GM19328 (cell line): Measurements from ENCODE around the gene ZNF341.

Experiments
- ATAC-seq: cut with Tn5 transposase; IDR thresholded peaks from one replicate; pipeline ENCODE4 v1.9.1; 2021; ENCODE audit warnings: mild to moderate bottlenecking, moderate library complexity; ENCODE audit not compliant: unreplicated experiment

ZNF341 gene

DNA sequence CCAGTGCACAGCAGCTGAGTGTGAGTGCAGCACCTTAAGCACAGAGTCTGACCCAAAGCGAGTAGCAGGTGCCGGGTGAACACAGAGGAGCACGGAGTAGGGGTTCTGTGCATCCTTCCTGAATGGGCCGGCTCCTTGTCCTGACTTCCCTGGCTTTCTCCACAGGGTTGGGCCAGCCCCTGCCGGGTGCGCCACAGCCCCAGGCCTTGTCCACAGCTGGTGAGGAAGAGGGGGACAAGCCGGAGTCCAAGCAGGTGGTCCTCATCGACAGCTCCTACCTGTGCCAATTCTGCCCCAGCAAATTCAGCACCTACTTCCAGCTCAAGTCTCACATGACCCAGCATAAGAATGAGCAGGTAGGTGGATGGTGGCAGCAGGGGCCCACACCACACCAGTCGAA, 34.9 kb downstream of the ZNF341 start:
- ATAC-seq: no peak

DNA sequence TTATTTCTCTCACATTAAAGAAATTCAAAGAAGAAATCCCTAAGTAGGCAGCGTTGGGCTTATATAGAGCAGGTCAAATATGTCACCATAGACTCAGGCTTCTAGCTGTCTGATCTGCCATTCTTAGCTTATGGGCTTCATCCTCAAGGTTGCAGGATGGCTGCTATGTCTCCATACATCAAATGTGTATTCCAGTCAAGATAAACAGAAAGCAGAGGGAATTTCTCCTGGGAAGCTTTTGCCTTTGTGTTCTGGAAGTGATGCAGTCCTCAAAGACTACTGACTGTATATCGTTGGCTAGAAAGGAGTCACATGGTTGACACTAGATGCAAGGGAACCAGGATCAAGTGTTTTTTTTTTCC, 36.0 kb downstream of the ZNF341 start:
- no peak for ATAC-seq

DNA sequence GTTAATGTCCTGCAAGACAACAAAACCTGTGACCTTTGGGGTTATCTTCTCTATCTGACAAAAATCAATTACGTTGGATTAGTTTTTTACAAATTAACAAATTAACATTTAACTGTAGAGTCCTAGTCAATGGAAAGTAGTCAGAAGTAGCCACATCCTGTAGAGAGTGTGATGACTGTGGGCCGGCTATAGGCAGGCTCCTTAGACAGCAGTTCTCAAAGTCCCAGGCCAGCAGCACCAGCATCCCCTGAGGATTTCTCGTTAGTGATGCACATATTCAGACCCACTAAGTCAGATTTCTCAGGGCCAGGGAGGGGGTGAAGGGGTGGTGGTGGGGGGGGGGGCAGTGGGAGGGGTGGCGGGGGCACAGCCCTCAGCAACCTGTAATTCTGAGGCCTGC, 37.2 kb downstream of the ZNF341 start:
- no peak for ATAC-seq

DNA sequence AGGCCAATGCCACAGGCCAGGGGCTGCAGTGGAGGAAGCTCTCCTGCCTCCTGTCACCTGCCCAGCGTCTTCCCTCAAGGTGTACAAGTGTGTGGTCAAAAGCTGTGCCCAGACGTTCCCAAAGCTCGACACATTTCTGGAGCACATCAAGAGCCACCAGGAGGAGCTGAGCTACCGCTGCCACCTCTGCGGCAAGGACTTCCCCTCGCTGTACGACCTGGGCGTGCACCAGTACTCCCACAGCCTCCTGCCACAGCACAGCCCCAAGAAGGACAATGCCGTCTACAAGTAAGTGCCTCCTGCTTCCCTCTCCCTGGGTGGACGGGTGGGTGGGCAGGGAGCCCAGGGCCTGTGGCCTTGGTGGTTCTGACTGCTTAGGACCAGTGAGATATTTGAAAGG, 38.2 kb downstream of the ZNF341 start:
- no peak for ATAC-seq

DNA sequence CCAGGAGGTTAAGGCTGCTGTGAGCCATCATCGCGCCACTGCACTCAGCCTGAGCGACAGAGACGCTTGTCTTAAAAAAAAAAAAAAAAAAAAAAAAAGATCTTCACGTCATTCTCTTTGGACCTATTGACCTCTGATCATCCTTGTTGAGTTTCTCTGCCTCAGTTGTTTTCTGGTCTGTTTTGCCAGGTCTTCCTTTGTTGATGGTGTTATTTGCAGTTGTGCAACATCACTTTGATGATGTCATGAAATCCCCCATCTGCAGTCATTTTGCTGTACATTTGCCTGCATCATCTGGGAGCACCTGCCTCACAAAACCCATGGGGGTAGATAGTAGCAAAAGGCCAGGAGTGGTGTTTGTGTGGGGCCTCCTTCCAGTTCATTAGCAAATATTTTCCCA, 40.1 kb downstream of the ZNF341 start:
- no peak for ATAC-seq

DNA sequence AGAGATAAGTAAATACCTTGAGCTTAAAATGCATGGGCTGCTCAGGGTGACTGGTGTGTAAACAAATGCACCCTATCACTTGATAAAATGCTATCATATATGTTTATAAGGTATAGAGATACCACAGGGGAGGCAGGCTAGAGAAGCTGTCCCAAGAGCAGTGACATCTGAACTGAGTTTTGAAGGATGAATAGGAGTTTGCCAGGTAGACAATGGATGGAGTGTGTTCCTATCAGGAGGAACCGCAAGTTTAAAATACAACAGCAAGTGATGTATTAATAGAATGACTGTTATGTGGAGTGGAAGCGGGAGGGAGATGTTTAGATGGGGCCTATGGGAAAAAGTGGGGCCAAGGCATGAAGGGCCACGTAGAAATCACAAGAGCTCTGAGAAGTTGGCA, 40.6 kb downstream of the ZNF341 start:
- ATAC-seq: no peak

DNA sequence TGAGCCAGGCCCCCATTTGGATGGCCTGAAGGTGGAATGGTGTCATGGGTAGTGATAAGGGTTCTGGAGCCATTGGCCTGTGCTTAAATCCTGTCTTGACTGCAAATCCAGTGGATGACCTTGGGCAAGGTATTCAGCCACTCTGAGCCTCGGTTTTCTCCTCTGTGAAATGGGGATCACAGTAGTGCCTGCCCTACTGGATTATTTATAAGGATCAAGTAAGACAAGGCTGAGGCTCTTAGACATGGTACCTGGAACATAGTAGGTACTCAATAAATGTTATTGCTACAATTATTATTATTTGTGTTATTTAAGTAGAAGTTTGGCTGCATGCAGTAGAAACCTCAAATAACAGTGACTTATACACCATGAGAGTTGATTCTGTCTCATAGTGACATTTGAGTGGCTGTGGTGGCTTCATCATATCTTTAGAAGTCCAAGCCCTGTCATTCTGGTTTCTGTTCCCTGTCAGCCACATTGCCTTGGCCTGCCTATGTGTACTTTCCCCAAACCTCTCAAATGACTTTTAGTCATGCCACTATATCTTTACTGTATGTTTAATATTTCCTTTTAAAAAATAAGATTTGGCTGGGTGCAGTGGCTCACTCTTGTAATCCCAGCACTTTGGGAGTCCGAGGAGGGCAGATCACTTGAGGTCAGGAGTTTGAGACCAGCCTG, 41.8 kb downstream of the ZNF341 start:
- no peak for ATAC-seq

DNA sequence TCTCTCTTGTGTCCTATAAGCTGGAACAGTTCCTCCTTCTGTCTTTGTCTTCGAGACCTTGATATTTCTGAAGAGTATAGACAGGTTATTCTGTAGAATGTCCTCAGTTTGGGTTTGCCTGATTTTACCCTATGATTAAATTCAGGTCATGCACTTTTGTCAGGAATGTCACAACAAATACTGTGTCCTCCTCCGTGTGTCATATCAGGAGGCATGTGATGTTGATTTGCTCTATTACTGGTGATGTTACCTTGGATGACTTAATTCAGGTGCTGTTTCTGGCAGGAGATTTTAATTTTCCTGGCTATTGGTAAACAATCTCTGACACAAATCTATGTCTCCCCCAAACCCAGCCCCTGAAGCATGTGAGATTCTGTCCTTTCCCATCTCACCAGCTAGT, 46.0 kb downstream of the ZNF341 start:
- ATAC-seq: no peak

DNA sequence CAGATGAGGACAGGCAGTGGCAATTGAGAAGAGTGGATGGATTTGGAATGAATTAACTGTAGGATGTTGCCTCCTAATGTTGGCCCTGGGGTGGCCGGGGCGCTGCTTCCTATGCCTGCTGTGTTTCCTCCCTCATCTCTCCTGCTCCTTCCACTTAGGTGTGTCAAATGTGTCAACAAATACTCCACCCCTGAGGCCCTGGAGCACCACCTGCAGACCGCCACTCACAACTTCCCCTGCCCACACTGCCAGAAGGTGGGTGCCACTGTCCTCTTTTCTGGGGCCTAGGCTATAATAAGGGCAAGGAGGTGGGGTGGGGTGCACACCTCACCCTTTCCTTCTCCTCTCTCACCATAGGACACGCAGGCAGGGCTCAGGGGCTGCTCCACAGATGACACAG, 49.3 kb downstream of the ZNF341 start:
- no peak for ATAC-seq

DNA sequence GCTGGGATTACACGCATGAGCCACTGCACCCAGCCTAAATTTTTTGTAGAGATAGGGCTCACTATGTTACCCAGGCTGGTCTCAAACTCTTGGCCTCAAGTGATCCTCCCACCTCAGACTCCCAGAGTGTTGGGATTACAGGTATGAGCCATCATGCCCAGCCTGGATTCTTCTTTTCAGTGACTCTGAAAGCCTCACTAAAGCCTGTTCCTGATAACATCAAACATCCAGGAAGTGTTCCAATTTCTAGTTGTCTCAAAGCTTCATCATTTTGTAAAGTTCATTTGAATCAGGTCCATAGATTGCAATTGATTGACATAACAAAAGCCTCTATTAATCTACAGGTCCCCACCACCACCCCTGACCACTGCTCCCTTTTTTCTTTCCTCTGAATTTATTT, 50.1 kb downstream of the ZNF341 start:
- no peak for ATAC-seq

DNA sequence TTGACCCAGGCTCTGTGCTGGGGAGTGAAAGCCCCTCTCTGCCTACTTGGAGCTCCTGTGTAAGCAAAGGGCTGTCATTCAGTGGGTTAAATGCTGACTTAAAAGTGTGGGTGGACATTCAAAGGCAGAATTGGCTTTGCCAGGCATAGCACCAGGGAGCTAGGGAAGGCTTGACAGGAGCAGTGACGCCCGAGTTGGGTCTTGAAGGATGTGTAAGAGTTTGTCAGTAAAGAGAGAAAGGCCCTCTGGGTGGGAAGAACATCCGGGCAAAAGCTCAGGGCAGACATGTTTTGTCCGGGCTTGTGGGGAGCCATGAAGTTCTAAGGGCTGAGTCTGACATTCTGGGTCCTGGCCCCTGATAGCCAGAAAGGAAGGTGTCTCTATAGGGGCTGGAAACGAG, 51.5 kb downstream of the ZNF341 start:
- ATAC-seq: no peak

DNA sequence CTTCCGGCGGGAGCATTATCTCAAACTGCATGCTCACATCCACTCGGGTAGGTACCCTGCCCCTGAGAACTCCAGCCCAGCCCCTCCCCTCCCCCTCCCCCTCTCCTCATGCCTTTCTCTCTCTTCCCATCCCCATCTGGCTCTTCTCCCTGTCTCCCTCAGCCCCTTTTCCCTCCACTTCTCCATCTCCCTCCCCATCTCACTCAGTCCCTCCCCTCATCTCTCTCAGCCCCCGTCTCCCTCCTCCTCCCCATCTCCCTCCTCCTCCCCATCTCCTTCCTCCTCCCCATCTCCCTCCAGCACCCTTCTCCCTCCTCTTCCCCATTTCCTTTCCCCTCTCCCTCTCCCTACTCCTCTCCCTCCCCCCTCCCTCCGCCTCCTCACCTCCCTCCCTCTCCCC, 52.0 kb downstream of the ZNF341 start:
- no peak for ATAC-seq

DNA sequence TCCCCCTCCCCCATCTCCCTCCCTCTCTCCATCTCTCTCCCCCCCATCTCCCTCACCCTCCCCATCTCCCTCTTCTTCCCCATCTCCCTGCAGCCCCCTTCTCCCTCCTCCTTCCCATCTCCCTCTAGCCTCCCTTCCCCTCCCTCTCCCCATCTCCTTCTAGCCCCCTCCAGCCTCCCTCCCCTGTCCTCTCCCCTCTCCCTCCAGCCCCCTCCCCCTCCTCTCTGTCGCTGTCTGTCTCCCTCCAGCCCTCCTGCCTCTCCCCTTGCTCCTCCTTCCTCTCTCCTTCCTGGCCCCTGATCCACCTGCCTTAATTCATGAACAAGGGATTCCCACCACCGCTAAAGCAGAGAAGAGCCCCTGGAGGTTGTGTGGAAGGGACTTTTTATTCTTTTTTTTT, 52.4 kb downstream of the ZNF341 start:
- ATAC-seq: no peak

DNA sequence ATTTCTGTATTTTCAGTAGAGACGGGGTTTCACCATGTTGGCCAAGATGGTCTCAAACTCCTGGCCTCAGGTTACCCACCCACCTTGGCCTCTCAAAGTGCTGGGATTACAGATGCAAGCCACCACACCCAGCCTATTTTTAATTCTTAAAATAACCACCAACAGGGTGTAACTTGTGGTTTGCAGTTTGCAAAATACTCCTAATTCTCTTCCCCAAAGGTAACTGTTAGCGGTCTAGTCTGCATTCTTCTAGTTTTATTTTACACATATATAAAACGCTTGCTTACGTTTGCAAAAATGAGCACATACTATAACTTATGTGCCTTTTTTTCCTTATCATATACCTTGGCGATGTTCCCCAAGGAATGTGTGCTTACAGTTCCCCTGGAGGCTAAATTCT, 53.7 kb downstream of the ZNF341 start:
- ATAC-seq: no peak

DNA sequence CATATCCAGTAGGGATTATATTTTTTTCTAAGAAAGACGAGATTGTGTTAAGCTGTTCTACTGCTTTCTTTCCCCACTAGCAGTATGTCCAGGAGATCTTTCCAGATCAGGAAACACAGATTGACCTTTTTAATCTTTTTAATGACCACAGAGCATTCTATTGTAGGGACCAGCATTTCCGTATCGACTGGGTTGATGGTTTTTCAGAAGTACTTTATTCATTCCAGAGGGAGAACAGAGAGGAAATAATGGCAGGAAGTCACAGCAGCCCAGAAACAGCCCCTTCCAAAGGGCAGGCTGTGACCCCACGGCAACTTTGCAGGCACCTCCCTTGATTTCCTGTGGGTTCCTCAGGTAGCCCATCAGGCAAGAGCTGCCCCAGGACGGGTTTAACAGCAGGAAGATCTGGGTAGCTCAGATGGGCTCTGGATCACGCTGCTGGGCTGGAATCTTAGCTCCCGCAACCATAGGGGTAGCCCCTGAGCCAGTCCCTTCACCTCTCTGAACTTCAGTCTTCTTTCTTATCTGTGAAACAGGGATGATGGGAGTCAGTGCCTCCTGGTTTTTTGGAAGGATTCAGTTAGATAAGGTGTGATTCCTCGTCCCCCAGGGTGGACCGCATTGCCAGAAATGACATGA, 55.6 kb downstream of the ZNF341 start:
- no peak for ATAC-seq

DNA sequence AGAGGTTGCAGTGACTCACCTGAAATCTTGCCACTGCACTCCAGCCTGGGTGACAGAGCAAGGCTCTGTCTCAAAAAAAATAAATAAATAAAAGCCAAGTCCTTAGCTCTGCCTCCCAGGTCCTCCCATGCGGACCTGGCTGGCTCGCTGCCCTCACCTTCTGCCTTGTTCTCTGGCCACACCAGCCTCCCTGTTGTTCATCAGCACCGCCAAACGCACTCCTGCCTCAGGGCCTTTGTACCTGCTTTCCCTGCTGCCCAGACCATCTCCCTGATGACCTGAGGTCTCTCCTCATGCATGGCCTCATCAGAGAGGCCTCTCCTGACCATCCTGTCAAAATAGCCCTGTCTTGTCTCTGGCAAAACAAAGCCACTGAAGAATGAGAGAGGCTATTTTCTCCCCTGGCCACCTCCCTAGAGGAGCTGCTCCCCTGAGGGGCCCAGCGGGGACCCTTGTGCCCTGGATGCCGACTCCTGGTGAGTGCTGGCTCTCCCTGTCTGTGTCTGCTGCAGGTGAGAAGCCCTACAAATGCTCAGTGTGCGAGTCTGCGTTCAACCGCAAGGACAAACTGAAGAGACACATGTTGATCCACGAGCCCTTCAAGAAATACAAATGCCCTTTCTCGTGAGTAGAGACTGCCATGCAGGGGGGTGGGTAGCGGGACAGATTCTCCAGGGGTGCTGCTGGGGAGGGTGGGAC, 56.7 kb downstream of the ZNF341 start:
- ATAC-seq: no peak

DNA sequence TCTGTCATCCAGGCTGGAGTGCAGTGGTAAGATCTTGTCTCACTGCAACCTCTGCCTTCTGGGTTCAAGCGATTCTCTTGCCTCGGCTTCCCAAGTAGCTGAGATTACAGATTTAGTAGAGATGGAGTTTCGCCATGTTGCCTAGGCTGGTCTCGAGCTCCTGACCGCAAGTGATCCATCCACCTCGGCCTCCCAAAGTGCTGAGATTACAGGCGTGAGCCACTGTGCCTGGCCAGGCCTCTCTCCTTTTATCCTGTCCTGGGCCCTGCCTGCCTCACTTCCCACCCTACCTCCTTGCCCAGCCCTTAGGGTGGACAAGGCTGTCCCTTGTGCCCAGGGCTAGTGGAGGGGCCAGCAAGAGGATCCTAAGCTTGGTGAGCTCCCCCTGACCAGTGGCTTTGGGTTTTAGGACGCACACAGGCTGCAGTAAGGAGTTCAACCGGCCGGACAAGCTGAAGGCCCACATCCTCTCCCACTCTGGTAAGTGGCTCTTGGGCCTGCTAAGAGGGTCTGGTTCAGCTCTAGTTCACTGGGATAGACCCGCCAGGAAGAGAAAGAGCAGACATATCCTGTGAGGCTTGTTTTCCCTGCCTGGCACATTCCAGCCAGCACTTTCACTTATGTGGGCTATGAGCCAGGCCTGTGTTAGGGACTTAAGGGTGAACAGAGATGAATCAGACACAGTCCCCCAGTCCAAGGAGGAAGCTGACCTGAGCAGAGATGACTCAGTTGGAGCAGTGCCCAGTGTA, 57.5 kb downstream of the ZNF341 start:
- ATAC-seq: no peak

DNA sequence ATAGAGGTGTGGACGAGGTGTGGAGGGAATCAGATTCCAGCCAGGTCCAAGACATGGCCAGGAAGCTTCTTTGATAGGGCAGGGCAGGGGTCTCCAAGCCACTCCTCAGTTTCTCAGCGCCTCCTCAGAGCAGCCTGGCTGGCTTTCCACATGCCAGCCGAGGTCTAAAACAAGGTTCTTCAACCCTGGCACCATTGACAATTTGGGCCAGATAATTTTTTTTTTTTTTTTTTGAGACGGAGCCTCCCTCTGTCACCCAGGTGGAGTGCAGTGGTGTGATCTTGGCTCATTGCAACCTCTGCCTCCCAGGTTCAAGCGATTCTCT, 58.0 kb downstream of the ZNF341 start:
- no peak for ATAC-seq

DNA sequence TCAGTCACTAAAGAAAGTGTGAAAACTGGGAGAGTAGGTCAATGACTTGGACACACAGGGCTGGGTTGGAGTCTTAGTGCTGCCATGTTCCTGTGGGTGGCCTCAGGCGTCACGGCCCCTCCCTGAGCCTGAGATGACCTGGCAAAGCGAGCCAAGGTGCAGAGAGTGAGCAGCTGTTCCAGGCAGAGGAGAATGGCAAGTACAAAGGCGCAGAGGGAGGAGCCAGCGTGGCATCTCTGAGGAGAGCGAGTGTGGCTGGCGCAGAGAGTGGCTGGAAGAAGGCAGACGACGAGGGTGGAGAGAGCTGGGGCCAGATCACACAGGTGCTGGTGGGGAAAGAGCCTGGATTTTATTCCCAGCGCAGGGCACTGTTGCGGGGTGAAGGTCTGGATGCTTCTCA, 58.8 kb downstream of the ZNF341 start:
- ATAC-seq: no peak

DNA sequence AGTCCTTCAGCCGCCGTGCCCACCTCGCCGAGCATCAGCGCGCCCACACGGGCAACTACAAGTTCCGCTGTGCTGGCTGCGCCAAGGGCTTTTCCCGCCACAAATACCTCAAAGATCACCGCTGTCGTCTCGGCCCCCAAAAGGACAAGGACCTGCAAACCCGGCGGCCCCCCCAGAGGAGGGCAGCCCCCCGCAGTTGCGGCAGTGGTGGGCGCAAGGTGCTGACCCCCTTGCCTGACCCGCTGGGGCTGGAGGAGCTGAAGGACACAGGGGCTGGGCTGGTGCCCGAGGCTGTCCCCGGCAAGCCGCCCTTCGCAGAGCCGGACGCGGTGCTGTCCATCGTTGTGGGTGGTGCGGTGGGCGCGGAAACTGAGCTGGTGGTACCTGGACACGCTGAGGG, 59.2 kb downstream of the ZNF341 start:
- ATAC-seq: no peak

DNA sequence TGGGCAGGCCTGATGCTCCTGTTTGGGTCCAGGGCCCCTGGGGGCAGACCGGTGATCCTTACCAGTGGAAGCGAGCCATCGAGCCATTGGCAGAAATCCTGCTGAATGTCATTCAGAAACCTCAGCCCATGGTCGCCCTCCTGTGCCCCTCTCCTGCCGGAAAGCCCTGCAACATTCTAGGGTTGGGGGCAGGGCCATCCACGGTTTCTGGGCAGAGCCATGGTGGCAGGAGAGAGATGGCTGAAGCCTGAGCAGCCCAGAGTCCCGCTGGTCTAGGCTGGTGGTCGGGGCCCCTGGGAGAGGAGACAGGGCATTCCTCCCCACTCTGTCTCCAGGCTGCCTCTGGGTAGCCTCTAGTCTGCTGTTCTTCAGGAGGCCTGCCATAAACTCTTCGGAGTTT, 59.7 kb downstream of the ZNF341 start:
- no peak for ATAC-seq
